HG03378 (cell line): ENCODE results near the gene CUL9.

Experiments used
- ATAC-seq: cut with Tn5 transposase; IDR thresholded peaks from one replicate; pipeline ENCODE4 v1.9.1; 2021; ENCODE audit warnings: mild to moderate bottlenecking, moderate library complexity; ENCODE audit not compliant: unreplicated experiment

Gene CUL9

DNA sequence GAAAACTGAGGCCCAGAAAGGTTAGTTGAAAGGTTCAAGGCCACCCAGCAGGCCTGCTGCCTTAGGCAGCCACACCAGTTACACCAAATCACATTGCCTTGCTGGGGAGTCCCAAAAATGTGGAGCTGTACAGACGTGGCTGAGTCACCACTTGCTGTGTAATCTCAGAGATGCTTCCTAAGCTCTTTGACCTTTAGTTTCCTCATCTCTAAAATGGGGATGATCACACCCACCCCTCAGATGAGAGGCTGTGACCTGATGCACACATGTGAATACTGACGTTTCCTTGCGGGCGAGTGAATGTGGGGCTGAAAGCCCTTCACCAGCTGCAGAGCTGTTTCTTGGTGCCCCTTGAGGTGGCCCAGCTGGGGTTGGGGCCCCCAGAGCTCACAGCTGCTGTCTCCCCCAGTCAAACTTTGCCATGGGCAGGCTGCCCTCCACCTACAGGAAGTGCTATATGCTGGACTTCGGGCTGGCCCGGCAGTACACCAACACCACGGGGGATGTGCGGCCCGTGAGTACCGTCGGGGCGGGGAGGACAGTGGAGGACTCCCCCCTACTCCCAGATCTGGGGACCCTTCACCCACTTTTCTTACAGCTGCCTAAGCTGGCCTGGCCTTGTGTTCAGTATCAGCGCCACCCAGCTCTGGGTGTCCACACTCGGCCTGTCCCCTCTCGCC is 72.3 kb downstream of the CUL9 start:
- ATAC-seq: no peak

DNA sequence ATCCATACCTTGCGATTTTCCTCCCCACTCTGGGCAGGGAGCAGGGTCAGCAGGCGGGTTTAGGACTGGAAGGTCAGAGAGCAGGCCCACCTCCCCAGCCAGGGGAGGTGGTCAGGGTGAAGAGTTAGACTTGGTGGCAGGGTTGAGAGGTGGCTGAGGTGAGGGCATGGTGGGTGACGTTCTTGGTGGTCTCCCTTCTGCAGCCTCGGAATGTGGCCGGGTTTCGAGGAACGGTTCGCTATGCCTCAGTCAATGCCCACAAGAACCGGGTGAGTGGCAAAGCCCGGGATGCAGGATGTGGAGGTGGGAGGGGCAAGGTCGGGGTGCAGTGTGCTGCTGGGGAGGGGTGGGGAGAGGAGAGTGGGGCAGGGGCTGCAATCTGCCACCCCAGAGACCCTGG is 72.8 kb downstream of the CUL9 start:
- no peak for ATAC-seq

DNA sequence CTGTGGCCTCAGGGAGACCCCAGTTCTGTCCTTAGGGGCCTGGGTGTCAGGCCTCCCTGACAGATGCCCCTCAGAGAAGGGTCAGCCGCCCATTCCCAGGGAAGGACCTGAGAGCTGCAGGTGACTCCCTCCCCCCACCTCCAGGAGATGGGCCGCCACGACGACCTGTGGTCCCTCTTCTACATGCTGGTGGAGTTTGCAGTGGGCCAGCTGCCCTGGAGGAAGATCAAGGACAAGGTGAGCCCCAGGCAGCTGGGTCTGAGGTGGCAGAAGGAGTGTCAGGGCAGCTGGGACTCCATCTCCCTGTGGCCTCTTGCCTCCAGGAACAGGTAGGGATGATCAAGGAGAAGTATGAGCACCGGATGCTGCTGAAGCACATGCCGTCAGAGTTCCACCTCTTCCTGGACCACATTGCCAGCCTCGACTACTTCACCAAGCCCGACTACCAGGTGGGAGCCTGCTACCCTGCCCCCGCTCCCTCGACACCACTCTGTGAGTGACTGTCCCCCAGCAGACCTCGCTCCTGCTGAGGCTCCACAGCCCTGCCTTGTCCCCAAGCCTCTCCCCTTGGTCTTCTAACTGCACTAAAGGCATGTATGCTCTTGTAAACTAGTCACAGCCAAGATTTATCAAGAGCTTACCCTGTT is 73.5 kb downstream of the CUL9 start:
- no peak for ATAC-seq

DNA sequence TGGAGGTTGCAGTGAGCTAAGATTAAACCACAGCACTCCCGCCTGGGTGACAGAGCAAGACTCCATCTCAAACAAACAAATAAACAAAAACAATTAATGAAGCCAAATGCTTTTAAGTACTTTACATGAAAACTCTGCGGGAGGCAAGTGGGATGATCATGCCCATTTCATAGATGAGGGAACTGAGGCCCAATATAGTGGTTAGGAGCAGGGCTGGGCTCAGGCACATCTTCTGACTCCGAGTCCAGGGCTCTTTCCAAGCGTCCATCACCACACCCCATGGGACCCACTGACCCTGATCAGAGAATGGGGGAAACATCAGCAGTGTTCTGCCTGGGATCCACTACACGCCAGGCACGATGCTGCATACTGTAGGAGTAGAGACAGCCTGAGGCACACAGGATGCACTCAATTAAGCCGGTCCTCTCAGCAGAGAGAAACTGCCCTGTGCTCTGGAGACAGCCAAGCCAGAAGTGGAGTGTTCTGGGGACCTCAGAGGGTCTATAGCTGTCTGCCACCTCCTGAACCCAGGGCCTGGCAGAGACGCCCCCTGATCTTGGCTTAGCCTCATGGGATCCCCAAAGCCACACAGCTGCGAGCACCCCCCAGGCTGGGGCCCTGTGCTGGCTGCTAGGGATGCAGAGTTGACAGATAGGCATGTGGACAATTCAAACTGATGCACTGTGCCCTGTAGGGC is 74.8 kb downstream of the CUL9 start:
- no peak for ATAC-seq

DNA sequence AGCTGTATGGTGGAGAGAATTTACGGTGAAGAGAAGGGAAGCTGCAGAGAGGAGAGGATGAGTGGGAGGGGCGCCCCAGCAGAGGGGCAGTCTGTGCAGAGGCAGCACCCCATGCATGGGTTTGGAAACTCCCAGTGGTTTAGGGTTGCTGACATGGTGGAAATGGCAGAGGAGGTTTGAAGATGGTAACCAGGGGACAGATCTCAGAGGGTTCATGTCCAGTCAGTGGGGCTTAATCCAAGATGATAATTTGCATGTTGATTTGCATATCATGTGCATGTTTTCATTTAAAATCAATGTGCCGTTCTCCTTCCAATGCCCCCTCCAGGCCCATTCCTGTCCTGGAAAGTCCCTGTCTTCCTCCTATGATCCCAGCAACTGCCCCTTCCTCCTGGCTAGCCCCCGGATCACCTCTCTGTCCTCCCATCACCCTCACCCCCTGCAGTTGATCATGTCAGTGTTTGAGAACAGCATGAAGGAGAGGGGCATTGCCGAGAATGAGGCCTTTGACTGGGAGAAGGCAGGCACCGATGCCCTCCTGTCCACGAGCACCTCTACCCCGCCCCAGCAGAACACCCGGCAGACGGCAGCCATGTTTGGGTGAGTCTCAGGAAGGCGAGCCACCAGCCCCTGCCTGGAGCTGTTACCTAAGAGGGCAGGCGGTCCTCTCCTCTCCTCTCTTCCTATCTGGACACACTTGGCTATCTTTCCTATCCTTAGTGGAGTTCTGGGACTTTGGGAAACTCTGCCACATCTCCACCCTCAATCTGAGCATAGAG is 75.6 kb downstream of the CUL9 start:
- no peak for ATAC-seq

DNA sequence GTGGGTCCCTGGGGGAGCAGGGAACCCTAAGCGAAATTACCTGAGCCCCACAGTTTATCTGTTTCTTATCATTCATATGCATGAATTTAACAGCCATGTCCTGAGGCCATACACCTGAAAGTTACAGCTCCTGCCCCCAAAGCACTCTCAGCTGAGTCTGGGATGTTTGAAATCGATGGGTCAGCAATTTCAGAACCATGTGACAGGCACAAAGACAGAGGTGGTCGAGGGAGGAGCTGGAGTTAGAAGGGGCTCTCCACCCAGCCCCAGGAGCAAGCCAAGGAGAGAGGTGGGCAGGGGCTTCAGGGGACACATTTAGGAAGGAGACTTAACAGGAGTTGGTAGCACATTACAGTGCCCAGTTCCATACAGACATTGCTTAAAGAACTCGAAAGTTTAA is 76.2 kb downstream of the CUL9 start:
- no peak for ATAC-seq

DNA sequence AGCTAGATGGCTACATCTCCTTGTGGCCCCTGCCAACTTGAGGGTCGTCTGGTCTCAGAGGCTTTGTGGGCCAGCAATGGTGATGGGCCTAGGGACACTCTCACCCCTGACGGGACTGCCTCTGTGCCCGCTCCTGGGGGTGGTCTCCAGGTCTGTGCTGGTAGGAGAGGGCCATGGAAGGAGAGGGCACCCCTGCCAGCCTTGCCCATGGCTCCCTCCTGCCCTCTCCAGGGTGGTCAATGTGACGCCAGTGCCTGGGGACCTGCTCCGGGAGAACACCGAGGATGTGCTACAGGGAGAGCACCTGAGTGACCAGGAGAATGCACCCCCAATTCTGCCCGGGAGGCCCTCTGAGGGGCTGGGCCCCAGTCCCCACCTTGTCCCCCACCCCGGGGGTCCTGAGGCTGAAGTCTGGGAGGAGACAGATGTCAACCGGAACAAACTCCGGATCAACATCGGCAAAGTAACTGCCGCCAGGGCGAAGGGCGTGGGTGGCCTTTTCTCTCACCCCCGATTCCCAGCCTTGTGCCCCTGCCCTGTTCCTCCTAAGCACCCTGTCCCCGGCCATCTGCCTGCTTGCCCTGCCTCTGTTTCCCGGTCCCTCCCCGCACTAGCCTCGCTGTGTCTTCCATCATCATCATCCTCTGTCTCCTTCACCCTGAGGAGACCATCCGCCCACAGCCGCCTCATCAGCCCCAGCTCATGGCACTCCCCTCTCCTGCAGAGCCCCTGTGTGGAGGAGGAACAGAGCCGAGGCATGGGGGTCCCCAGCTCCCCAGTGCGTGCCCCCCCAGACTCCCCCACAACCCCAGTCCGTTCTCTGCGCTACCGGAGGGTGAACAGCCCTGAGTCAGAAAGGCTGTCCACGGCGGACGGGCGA is 77.1 kb downstream of the CUL9 start:
- no peak for ATAC-seq

DNA sequence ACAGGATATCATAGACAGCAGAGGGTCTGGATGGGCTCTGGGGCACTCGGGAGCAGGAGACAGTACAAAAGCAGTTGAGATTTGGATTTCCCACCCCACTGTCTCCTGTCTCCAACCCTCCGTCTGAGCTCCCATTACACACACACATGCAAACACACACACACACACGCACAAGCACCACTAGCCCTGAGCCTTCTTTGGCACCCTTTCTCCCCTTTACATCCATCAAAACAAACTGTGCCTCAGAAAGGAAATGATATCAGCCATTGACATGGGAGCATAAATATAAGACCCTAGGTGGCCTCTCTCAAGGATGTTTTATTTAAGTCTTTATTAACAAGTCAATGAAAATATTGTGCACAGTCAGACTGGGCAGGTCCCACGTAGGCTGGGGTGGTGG is 78.8 kb downstream of the CUL9 start:
- no peak for ATAC-seq

DNA sequence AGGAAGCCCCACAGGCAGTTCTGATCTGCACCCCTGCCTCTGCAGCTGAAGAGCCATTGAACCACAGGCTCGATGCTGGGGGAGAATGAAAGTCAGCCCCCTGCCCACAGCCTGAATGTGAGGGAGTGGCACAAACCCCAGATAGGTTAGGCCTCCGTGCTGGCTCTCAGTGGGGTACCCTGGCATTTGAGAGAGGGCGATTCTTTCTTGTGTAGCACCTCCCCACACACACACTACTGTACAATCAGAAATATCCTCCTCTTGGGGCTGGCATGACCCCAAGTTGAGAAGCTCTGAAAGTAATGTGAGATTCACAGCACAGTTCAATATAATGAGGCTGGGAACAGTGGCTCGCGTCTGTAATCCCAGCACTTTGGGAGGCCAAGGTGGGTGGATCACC is 79.2 kb downstream of the CUL9 start:
- ATAC-seq: no peak

DNA sequence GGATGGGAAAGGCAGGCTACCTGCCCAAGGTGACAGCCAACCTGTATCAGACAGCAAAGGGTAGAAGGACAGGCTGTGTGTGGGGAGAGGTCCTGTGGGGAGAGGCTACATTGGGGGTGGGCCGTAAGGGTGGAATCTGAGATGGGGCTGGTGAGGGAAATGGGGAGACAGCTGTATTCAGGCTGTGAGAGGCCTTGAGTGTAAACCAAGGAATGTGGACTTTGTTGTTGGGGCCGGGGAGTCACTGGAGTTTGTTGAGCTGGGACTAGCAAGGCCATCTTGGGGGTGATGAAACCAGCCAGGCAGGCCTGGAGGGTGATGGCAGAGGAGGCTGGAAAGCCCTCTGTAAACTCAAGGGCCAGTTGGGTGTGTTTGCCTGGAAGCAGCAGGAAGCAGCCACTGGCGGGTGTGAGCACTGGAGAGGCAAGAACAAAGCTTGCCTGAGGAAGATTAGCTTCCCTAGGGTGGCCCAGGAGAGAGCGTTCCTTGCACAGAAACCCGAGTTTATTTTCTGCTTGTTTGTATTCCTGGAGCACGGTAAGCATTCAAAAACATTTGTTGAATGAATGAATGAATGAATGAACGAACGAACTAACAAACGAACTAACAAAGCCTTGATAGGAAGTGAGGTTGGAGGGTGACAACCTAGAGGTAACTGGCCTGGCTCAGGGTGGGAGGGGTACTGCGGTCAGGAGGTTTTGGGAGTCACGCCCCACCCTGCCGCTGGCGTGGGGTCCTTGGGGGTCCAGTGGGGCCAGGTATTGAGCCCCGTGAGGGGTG is 80.2 kb downstream of the CUL9 start:
- no peak for ATAC-seq

DNA sequence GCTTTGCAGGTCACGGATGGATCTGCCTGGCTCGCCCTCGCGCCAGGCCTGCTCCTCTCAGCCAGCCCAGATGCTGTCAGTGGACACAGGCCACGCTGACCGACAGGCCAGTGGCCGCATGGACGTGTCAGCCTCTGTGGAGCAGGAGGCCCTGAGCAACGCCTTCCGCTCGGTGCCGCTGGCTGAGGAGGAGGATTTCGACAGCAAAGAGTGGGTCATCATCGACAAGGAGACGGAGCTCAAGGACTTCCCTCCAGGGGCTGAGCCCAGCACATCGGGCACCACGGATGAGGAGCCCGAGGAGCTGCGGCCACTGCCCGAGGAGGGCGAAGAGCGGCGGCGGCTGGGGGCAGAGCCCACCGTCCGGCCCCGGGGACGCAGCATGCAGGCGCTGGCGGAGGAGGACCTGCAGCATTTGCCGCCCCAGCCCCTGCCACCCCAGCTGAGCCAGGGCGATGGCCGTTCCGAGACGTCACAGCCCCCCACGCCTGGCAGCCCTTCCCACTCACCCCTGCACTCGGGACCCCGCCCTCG is 80.9 kb downstream of the CUL9 start:
- no peak for ATAC-seq

DNA sequence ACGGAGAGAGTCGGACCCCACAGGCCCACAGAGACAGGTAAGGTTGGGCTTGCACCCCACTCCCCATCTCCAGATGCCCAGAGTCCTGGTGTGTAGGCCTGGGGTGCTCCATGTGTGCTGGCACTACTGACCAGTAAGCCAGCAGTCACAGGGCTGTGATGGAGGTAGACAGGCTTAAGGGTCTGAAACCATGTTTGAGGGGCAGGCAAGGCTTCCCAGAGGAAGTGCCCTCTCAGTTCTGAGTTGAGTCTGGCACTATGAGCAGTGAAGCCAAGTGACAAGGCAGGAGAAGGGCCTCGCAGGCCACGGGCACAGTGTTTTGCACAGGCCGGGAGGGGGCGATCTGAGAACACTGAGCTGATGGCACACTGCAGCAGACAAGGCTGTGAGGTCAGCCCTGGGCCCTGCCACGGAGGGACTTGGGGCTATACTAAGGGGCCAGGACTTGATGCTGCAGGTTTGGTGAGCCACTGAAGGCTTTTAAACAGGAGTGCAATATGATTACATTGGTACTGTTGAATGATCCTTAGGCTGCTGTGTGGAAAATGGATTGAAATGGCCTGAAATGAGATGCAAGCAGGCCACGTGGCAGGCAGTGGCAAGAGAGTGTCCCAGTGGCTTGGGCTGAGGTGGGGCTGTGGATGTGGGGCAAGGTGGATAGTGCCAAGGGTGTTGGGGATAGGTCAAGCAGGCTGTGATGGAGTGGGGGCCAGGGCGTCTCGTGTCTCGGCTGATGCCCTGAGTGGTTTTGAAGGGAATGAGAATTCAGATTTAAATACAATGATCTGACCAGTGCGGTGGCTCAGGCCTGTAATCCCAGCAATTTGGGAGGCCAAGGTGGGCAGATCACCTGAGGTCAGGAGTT is 81.5 kb downstream of the CUL9 start:
- peak; percentile 51 for ATAC-seq

DNA sequence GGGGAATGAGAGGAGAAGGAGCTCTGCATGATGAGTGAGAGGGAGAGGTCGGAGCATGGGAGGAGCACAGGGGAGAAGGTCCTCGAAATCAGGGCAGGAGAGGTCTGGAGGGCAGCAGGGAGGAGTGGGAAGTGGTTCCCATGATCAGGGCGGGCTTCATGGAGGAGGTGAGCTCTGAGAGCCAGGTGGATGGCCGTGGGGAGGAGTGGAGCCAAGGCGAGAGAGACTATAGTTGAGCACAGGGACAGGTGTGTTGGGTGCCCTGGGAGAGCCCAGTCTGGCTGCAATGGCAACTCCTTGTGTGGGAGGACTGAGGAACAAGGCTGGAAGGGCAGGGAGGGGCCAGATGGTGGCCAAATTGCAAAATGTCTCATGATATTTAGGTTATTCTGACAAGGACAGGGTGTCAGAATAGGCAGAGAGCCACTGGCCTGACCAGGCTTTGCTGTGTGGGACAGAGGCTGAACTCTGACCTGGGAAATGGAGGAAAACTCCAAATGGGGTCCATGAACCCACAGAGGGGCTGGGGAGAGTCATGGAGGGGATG is 82.7 kb downstream of the CUL9 start:
- no peak for ATAC-seq

DNA sequence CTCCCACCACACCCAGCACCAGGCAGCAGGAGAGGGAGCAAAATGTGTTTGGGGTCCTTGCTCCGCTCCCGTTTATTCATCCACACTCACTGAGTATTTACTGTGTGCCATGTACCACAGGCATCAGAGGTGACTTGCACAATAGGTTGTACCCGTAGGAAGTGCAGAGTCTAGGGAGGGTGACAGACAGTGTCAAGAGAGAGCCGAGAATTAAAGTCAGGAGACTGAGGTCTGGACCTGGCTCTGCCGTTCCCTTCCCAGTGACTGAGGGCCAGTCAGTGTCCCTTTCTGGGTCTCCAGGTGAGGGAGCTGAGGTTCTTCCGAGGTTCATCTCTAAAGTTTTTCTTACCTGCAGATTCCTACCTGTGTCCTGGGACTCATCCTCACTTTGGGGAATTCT is 83.6 kb downstream of the CUL9 start:
- no peak for ATAC-seq

DNA sequence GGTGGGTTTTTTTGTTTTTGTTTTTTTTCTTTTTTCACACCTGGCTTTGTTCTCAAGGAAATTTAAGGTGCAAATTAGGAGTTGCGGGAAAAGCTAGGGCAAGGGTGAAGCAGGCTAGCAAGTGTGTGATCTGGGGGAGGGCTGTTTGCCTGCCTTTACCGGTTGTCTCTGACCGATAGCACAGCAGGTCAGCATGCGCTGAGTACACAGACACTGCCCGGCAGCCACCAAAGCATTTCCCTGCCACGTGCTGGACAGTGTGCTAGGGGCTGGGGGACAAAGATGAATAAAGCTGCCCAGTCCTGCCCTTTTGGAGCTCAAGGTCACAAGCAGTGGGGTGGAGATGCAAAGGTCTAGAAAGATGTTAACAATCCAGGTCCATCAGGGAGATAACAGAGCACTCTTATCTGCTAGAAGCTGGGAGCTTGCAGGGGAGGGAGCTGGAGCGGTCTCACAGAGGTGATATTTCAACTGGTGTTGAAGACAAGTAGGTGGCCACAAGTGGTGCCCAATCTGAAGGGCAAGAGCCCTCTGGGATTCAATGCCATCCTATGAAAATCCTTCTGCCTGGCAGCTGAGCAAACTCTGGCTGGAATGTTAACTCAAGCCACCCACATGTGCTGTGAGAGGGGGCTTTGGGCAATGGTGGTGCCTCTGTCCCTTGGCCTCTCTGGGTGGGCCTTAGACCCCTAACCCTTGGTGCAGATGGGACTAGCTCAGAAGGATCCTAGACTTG is 85.8 kb downstream of the CUL9 start:
- ATAC-seq: no peak

DNA sequence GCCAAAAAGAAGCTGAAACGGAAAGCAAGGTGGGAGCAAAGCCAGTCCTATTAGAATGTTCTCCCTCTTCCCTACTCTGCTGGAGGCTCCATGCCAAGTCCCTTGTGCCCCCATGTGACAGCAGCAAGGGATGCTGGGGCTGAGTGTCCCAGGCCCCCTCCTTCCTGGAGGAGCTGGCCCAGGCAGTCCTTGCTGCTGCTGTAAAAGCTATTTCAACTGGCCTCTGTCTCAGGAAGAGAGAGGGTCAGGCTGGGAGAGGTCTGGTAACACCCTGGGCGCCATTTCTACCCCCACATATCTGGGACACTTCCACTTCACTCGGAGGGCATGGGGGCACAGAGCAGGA is 86.3 kb downstream of the CUL9 start:
- ATAC-seq: no peak

DNA sequence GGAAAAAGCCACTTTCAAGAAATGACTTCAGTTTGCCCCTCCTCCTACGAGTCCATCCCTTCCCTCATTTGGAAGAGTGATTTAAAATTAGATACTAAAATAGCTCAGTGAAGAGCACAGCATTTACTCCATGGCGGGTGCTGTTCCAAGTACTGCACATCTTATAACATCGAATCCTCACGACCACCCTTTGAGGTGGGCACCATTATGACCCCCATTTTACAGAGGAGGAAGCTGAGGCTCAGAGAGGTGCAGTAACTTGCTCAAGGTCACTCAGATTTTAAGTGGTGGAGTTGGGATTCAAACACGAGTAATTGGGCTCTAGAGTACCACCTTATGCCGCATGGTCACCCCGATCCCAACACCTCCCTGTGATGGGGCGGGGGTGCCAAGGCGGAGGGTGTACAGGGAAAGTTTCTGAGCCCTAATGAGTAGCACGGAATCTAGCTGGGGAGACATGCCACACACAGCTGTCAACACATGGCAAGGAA is 86.8 kb downstream of the CUL9 start:
- no peak for ATAC-seq
